AG09319 (cell line): Measurements from ENCODE around the gene ERC1.

Experiments used
- DNase-seq: peaks from one replicate; pipeline ENCODE4 v3.0.0-alpha.2; 2010; ENCODE audit warnings: low read depth; ENCODE audit errors: extremely low read depth
- TF ChIP-seq, protein P1 (sequence below): IDR thresholded peaks from 2 replicates; pipeline ENCODE4 v1.5.1; 2011; ENCODE audit warnings: low read depth, mild to moderate bottlenecking, inconsistent platforms, low read length, moderate library complexity

The ERC1 gene

DNA sequence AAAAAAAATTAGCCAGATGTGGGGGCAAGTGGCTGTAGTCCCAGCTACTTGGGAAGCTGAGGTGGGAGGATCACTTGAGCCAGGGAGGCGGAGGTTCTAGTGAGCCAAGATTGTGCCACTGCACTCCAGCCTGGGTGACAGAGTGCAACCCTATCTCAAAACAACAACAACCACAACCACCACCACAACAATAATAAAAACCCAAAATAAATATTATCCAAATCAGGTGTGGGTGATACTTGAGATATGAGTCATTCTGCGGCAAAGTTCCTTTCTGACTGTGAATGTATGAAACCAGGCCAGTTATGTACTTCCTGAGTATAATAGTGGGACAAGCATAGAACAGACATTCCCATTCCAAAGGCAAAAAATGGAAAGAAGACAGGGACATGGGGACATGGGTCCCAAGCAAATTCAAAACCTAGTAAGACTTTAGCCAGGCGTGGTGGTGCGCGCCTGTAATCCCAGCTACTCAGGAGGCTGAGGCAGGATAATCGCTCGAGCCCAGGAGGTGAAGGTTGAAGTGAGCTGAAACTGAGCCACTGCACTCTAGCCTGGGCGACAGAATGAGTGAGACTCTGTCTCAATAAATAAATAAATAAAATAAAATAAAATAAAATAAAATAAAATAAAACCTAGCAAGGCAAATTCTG lies 9.7 kb upstream of the ERC1 start:
- no peak for DNase-seq
- TF ChIP-seq, protein P1, sequence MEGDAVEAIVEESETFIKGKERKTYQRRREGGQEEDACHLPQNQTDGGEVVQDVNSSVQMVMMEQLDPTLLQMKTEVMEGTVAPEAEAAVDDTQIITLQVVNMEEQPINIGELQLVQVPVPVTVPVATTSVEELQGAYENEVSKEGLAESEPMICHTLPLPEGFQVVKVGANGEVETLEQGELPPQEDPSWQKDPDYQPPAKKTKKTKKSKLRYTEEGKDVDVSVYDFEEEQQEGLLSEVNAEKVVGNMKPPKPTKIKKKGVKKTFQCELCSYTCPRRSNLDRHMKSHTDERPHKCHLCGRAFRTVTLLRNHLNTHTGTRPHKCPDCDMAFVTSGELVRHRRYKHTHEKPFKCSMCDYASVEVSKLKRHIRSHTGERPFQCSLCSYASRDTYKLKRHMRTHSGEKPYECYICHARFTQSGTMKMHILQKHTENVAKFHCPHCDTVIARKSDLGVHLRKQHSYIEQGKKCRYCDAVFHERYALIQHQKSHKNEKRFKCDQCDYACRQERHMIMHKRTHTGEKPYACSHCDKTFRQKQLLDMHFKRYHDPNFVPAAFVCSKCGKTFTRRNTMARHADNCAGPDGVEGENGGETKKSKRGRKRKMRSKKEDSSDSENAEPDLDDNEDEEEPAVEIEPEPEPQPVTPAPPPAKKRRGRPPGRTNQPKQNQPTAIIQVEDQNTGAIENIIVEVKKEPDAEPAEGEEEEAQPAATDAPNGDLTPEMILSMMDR = no peak

- DNase-seq = no peak
- TF ChIP-seq, protein P1 = no peak
Observed at GRCh38 chr12:981961-982360, 9.1 kb upstream of the ERC1 start.

- no peak for DNase-seq
- TF ChIP-seq, protein P1 = no peak
Observed at GRCh38 chr12:988646-989045, 2.4 kb upstream of the ERC1 start.

- DNase-seq = no peak
- TF ChIP-seq, protein P1 = no peak
Observed at GRCh38 chr12:989051-989450, 2.0 kb upstream of the ERC1 start.

- TF ChIP-seq, protein P1 = no peak; the same call in none of the 2 replicates
- DNase-seq = no peak
Observed at GRCh38 chr12:989751-990660, 1.0 kb upstream of the ERC1 start.

- TF ChIP-seq, protein P1 = no peak
- no peak for DNase-seq
Observed at GRCh38 chr12:991350-992333, 619 bp downstream of the ERC1 start.
